Measurements from ENCODE around the gene CHRNG.

DNA sequence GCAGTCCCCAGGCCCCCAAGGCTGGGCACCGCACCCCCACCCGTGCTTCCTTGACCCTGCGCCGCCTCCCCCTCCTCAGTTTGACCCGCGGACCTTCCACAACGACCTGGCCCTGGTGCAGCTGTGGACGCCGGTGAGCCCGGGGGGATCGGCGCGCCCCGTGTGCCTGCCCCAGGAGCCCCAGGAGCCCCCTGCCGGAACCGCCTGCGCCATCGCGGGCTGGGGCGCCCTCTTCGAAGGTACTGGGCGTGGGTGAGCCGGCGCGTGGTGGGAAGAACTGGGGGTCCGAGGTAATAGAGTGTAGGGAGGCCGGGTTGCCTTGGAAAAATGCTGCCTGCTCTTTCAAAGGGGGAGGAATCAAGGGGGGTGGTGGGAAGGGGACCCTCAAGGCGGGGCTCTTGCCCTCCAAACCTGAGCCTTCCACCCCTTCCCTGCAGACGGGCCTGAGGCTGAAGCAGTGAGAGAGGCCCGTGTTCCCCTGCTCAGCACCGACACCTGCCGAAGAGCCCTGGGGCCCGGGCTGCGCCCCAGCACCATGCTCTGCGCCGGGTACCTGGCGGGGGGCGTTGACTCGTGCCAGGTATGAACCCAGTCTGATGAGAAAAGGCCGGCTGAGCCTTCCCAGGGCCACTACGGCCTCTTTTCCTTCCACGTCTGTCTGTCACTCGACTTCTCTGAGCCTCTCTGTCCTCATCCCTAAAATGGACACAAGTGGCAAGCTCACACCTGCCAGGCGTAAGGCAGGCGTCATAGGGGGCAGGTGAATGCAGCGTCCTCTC, 16.7 kb upstream of the CHRNG start:
- TF ChIP-seq, protein P1, sequence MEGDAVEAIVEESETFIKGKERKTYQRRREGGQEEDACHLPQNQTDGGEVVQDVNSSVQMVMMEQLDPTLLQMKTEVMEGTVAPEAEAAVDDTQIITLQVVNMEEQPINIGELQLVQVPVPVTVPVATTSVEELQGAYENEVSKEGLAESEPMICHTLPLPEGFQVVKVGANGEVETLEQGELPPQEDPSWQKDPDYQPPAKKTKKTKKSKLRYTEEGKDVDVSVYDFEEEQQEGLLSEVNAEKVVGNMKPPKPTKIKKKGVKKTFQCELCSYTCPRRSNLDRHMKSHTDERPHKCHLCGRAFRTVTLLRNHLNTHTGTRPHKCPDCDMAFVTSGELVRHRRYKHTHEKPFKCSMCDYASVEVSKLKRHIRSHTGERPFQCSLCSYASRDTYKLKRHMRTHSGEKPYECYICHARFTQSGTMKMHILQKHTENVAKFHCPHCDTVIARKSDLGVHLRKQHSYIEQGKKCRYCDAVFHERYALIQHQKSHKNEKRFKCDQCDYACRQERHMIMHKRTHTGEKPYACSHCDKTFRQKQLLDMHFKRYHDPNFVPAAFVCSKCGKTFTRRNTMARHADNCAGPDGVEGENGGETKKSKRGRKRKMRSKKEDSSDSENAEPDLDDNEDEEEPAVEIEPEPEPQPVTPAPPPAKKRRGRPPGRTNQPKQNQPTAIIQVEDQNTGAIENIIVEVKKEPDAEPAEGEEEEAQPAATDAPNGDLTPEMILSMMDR (IDR thresholded peaks at IDR 0.05): no peak
- no peak for TF ChIP-seq POLR2A (IDR thresholded peaks at IDR 0.05)
